Urothelium cell line (cell line): Measurements from ENCODE around the gene HOXA7.

Source experiments
- DNase-seq: peaks from one replicate; pipeline ENCODE4 v3.0.0; 2011; ENCODE audit warnings: low spot score, mixed read lengths
- FAIRE-seq: peaks from 2 replicates; lab custom pipeline; 2011; peaks lifted over from hg19 to GRCh38; lab: Jason Lieb, UNC

The HOXA7 gene

DNA sequence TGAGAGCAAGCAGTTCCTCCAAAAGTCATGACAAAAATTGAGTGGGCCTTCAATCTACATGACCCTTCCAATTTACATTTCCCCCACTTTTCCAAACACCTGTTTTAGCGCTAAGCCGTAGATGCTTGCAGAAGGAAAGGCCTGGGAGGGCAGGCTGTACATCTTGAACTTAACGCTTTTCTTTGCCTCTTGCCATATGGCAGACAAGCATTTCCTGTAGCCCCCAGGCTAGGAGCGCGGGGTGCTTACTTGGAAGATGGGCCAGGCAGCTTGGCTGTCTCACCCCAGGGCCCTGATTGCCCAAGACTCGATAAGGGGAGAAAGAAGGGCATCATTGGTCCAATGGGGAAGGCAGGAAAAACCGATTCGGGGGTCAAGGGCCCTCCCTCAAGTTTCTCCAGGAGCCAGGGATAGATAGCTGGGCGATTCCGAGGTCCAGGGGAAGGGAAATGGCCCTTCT is 15.9 kb upstream of the HOXA7 start:
- FAIRE-seq (no peak), DNase-seq (no peak)

DNA sequence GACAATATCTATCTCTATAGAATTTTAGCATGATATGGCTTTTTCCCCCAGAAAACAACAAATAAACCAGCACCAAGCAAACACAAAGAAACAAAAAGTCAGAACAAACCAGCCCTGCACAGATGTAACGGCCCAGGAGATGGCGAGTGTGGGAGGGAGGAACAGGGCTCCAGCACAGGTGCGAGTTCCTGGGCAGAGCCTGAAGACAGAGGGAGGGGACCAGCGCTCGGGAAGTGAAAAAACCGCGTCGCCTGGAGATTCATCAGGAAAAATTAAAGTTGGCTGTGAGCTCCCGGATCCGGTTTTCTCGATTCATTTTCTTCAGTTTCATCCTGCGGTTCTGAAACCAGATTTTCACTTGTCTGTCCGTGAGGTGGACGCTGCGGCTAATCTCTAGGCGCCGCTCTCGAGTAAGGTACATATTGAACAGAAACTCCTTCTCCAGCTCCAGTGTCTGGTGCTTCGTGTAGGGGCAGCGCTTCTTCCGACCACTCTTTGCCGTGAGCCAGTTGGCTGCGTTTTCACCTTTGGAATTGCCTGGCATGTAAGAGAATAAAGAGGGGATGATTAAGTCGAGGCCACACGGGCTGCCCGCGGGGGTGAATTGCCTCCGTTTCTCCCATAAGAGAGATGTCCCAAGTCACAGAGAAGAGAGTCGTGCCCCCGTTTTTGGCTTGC is 15.3 kb upstream of the HOXA7 start:
- DNase-seq (no peak), FAIRE-seq (no peak)

DNA sequence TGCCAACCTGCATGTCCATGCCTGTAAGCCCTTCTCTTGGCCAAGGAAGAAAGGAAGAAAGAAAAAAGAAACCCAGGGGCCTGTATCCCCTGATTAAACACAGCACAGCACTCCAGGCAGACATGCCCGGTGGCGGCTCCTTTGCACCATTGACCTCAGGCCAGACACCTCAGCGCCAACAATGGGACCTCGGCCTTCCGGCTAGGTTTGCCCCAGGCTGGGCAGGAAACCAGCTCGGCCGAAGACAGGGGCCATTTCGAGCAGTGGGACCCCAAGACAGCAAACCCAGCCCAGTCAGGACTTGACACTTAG is 14.8 kb upstream of the HOXA7 start:
- DNase-seq = no peak
- FAIRE-seq = peak; percentile 50

DNA sequence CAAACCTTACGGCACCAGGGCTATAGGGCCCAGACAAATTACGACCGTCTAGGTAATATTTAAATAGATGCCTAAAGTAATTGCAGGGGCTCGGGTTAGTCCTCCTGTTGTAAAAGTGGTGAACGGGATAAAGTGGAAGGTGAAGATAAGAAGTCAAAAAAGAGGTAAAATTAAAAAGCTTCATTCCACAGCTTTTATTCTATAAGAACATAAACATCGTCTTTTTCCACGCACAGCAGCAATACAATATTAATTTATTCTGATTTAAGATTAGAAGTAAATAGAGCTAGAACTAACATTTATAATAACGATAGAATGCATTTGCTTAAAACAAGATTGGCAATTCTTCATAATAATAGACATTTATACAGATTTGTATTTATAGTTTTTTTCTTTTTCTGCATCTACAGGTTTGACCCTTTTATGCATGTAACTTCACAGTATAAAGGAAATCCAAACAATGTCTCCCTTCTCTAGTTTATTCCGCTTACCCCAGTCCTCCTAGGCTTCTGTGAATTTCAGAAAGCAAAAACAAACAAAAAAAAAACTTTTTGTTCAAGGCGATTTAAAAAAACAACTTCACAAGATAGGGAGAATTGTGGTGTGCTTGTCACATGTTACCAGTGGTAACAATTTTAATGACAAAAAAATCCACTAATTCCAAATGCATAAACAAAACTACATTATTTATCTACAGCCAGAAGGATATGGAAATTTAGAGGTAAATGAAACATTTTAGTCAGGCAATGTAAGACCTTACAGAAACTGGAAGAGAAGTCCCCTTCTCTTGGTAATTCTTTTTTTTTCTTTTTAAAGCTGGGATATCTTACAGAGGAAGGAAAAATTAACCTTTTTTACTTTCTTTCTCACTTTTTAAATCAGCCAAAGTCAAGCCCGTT is 14.2 kb upstream of the HOXA7 start:
- no peak for DNase-seq
- FAIRE-seq = no peak

GRCh38 chr7:27169658-27170425 is 13.4 kb upstream of the HOXA7 start:
- DNase-seq (no peak), FAIRE-seq (no peak)

DNA sequence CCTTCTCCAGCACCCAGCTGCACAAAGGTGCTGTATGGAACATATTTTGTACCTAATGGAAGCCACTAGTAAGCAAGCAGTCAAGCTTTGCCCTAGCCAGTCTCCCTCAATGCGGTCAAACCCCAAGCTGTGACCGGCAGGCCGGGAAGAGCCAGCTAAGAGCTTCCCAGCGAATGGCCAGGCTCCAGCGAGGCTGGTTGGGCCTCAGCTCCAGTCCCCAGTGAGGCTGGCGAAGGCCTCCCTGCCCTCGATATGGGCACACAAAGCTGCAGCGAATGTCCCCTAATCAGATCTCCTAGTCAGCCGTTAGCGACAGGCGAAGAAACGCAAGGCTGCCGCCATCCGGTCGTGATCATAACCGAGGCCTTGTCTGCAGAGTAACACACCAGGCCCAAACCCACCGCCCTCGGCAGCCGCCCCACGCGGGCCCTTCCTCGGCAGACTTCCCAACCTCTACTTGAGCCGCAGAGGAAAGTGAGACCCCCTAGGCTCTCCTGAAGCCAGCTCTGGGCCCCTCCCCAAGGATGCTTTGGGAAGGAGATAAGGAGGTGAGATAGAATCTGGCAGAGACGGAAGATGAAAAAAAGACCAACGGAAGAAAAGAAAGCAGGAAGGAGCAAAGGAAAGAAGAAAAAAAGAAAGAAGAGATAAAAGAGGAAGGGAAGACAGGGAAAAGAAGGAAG is 11.9 kb upstream of the HOXA7 start:
- DNase-seq = no peak
- FAIRE-seq = no peak

DNA sequence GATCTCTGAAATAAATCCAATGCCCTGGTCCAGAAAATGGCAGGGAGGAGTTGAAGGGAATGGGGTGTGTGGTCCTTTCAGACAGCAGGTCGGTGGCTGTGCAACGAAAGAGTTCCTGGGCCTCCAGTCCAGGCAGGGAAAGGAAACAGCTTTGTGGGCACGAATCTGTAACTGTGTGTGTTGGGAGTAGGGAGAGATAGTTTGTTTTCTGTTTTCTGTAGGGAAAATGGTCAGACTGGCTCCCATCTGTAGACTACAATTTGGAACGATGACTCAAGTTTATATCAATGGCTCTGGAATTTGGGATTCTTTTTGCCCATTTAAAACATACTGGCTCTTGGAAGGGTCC is 11.4 kb upstream of the HOXA7 start:
- FAIRE-seq = no peak
- DNase-seq = no peak

DNA sequence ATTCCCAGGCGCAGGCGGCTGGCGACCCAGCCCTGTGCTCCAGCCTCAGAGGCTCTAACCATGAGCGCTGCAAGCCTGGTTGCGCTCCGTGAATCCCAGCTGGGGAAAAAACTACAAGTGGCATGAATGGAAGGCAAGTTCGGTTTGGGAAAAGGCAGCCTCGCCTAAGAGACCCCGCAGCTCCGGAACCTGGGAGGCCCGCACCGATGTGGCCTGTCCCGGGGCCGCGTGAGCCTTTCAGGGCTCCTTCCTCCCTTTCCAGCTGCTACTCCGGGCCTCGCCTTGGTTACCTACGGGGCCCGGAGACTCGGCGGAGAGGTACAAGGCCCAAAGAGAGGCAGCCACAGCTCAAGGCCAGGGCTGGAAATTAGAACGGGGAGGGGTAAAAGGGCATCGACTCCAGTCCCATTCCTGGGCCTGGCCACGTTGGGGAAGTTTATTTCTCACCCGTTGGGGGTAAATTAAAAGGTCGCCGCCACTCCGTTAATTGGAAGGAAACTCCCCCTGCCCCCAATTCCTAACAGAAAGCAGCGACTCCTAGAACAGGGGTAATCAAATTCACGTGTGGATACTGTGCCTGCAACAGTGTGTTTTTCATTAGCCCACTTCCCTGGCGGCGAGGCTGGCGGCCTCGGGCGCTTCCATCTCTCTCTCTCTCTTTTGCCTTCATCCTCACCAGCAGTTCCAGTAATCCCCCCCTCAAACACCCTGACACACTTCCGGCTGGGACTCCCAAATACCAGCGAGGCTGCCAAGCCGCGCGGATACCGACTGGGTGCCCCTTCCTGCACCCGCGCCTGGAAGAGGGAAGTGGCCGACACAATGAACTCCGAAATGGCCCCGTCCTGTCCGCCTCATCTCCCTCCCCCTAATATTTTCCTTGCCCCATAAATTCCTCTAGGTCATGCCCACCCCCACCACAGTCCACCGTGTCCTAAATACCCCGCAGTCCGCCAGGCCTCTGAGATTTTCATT is 10.3 kb upstream of the HOXA7 start:
- no peak for DNase-seq

DNA sequence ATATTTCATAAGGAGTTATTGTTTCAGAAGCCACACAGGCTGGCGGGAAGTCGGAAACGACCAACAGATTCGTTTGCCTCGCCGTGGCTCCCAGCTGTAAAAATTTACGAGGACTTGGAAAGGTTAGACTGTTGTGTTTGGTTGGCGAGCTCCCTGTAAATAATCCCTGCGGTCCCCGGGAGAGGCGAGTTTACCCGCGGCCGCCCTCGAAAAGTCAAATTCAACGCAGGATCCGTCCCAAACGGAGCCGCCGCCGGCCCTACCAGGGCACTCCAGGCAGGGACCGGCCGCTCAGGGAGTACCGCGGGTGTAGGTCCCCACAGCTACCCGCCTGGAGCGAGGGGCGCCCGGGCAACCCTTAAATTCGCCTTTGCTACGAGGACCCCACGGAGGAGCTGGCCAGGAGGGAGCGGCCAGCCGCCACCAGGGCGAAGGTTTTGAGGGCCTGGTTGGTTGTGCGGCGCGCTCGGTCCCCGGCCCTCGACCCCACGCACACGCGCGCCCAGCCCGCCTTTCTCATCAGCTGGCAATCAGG is 9.6 kb upstream of the HOXA7 start:
- DNase-seq (no peak), FAIRE-seq (no peak)

More for the DNA sequence above, 10.3 kb upstream of the HOXA7 start:
- no peak for FAIRE-seq

- DNase-seq = peak; percentile 84
- FAIRE-seq = peak; percentile 96
These were observed 8.9 kb upstream of the HOXA7 start, which contains the start of gene HOXA9 for GRCh38 chr7:27165089-27165995. Gene HOXA9 (minus strand): TSS chr7:27165537. CDS start chr7:27165457, 80 bp downstream.

- peak; percentile 65 for FAIRE-seq
- DNase-seq = peak; percentile 56
These were observed 8.1 kb upstream of the HOXA7 start for GRCh38 chr7:27164367-27165088.

DNA sequence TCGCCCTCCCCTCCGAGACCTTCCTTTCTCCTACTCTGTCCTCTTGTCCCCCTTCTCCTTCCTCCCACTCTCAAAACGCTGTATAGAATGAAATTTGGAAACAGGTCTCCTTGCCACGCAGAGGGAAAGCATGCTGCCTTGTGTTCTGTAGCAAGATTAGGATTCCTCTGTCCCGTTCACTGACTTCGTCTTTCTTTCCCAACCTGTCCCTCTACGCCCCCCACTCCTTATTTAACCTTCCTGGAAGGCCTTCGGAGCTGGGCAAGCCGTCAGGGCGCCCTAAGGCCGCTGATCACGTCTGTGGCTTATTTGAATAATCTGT is 7.5 kb upstream of the HOXA7 start:
- no peak for DNase-seq
- FAIRE-seq = no peak

DNA sequence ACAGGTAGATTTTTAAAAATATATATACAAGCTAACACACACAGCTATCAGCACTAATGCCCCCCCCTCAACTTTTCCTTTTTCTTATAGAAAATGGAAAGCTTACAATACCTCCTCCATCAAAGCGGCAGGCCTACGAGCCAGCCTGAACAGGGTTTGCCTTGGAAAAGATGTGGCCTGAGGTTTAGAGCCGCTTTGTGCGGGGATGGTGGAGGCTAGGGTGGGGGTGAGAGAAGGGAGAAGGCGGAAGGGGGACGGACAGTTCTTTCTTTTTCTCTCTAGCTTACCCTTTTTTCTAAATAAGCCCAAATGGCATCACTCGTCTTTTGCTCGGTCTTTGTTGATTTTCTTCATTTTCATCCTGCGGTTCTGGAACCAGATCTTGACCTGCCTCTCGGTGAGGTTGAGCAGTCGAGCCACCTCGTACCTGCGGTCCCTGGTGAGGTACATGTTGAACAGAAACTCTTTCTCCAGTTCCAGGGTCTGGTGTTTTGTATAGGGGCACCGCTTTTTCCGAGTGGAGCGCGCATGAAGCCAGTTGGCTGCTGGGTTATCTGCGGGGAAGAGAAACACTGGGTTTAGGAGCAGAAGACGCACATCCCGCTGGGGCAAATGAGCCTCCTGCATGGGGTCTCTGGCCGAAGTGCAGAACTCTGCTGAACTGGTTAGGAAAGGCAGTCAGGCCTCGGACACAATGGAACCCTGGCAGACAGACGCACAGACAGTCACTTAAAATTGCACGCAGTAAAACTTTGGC is 7.0 kb upstream of the HOXA7 start:
- peak; percentile 83 for FAIRE-seq
- DNase-seq = no peak

- DNase-seq = no peak
- FAIRE-seq = no peak
These were observed 6.2 kb upstream of the HOXA7 start for GRCh38 chr7:27162561-27163287.

- FAIRE-seq (no peak), DNase-seq (no peak)
These were observed 5.5 kb upstream of the HOXA7 start for GRCh38 chr7:27161721-27162560.
